Measurements from ENCODE around the gene SPATS2.

- TF ChIP-seq CTCF (IDR thresholded peaks at IDR 0.05) (no peak), POLR2A (IDR thresholded peaks at IDR 0.05) (no peak)
Observed at GRCh38 chr12:49511410-49511809, 144.1 kb downstream of the SPATS2 start.

All from heart left ventricle (tissue), 13 donors.